PFSK-1 (cell line): Measurements from ENCODE around the gene ECE1.

Source experiments
- POLR2AphosphoS5 ChIP-seq: IDR thresholded peaks from 2 replicates; pipeline ENCODE4 v1.6.1; 2012; ENCODE audit warnings: low read depth, mild to moderate bottlenecking, control low read depth, low read length, moderate library complexity
- REST ChIP-seq, 2 experiments: IDR thresholded peaks; 2 replicates each; pipeline versions ENCODE4 v1.6.1 to v1.8.0; 2011 to 2012; ENCODE audit warnings: low read depth in 2 of 2, low read length in 2 of 2, control low read depth in 1 of 2, inconsistent platforms in 1 of 2, mild to moderate bottlenecking in 1 of 2, moderate library complexity in 1 of 2; ENCODE audit not compliant: insufficient read depth in 1 of 2
- SIN3A ChIP-seq: IDR thresholded peaks from 2 replicates; pipeline ENCODE4 v1.6.1; 2012; ENCODE audit warnings: mild to moderate bottlenecking, low read length, moderate library complexity, borderline replicate concordance; ENCODE audit not compliant: insufficient read depth
- TAF1 ChIP-seq: IDR thresholded peaks from 2 replicates; pipeline ENCODE4 v1.6.1; 2012; ENCODE audit warnings: low read length, control low read depth, borderline replicate concordance; ENCODE audit not compliant: insufficient read depth

GRCh38 chr1:21256776-21257175 lies 33.5 kb downstream of the ECE1 start:
- no peak for TF ChIP-seq SIN3A
- TF ChIP-seq POLR2AphosphoS5, result no peak
- no peak for TF ChIP-seq REST (IDR thresholded peaks at IDR 0.05; ENCODE audit: insufficient read depth in 1 of 2, low read depth in 2 of 2, low read length in 2 of 2)
- TF ChIP-seq TAF1, result no peak
